NOMO-1 treated with dmso at 0.1 percent for 144 hours (cell line): ENCODE results near the gene GABRA6.

Source experiments
- DNase-seq: peaks from one replicate; lab custom pipeline; 2025; ENCODE audit not compliant: unreplicated experiment; lab: John Stamatoyannopoulos, UW

The GABRA6 gene

DNA sequence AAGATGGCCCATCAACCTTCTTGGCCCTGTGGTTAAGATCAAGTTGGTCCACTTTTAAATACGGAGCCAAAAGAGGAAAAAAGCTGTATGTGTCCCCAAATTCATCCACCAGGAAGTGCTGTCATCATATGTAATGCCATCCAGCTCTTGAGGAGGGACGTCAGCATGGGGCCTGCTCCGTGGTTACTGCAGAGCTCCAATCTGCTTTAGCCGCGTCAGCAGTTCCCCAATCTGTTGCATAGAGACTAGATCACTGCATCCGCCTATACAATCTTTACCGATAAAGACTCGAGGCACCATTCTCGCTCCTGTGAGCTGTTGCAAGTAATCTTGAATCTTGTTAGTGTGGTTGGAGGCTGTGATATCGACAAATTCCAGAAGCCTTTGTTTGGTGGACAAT lies 65.7 kb downstream of the GABRA6 start:
- DNase-seq: no peak
